ENCODE measurements around the gene PRIMA1.

Gene PRIMA1

GRCh38 chr14:93788293-93788542, at the start of gene PRIMA1:
TSS of gene PRIMA1 (minus strand) at chr14:93788485. CDS start at chr14:93787718, 767 bp downstream.
- H3K27ac ChIP-seq, result no peak within 1 kb of the TSS
- H3K9me3 ChIP-seq (ENCODE audit: low read depth, low read length), result no peaks in the 10 kb centered on the region
- peak within 1 kb of the TSS; percentile 68 for H3K9ac ChIP-seq (ENCODE audit: insufficient read length)
- DNase-seq (ENCODE audit: low read depth, low spot score), result no peak
- no peaks in the 10 kb centered on the region for H3K36me3 ChIP-seq (ENCODE audit: insufficient read depth, low read length)
- TF ChIP-seq EZH2 (IDR thresholded peaks at IDR 0.05) (no peak), FOXP2 (optimal IDR thresholded peaks at IDR 0.05; ENCODE audit: control extremely low read depth, extremely low read length, insufficient read depth) (no peak), POLR2AphosphoS5 (IDR thresholded peaks at IDR 0.05; ENCODE audit: borderline replicate concordance, low read depth, low read length) (no peak)
- peak within 1 kb of the TSS; percentile 79 for H3K4me3 ChIP-seq

- Histone ChIP-seq H3K9me3 (ENCODE audit: low read depth, low read length) (no peaks in the 10 kb centered on the region), H3K4me3 (no peak overlapping the region), H3K9ac (ENCODE audit: insufficient read length) (no peak overlapping the region), H3K36me3 (ENCODE audit: insufficient read depth, low read length) (no peaks in the 10 kb centered on the region), H3K27ac (no peak overlapping the region)
- no peak for DNase-seq (ENCODE audit: low read depth, low spot score)
- TF ChIP-seq POLR2AphosphoS5 (IDR thresholded peaks at IDR 0.05; ENCODE audit: borderline replicate concordance, low read depth, low read length) (no peak), FOXP2 (optimal IDR thresholded peaks at IDR 0.05; ENCODE audit: control extremely low read depth, extremely low read length, insufficient read depth) (no peak), EZH2 (IDR thresholded peaks at IDR 0.05) (no peak)
Measured at GRCh38 chr14:93834699-93835371, 46.5 kb upstream of the PRIMA1 start.

GRCh38 chr14:93832665-93833064, 44.4 kb upstream of the PRIMA1 start:
- TF ChIP-seq EZH2 (IDR thresholded peaks at IDR 0.05) (no peak), FOXP2 (optimal IDR thresholded peaks at IDR 0.05; ENCODE audit: control extremely low read depth, extremely low read length, insufficient read depth) (no peak), POLR2AphosphoS5 (IDR thresholded peaks at IDR 0.05; ENCODE audit: borderline replicate concordance, low read depth, low read length) (no peak)
- no peak for DNase-seq (ENCODE audit: low read depth, low spot score)
- Histone ChIP-seq H3K9me3 (ENCODE audit: low read depth, low read length) (no peaks in the 10 kb centered on the region), H3K27ac (no peak overlapping the region), H3K36me3 (ENCODE audit: insufficient read depth, low read length) (no peaks in the 10 kb centered on the region), H3K9ac (ENCODE audit: insufficient read length) (no peak overlapping the region), H3K4me3 (no peak overlapping the region)

- Histone ChIP-seq H3K9ac (ENCODE audit: insufficient read length) (no peak overlapping the region), H3K4me3 (no peak overlapping the region), H3K27ac (no peak overlapping the region), H3K9me3 (ENCODE audit: low read depth, low read length) (no peaks in the 10 kb centered on the region), H3K36me3 (ENCODE audit: insufficient read depth, low read length) (no peaks in the 10 kb centered on the region)
- no peak for DNase-seq (ENCODE audit: low read depth, low spot score)
- no peak for TF ChIP-seq FOXP2 (optimal IDR thresholded peaks at IDR 0.05; ENCODE audit: control extremely low read depth, extremely low read length, insufficient read depth)
- no peak for TF ChIP-seq EZH2 (IDR thresholded peaks at IDR 0.05)
- no peak for TF ChIP-seq POLR2AphosphoS5 (IDR thresholded peaks at IDR 0.05; ENCODE audit: borderline replicate concordance, low read depth, low read length)
Measured at GRCh38 chr14:93832081-93832480, 43.8 kb upstream of the PRIMA1 start.

GRCh38 chr14:93830753-93831461, 42.6 kb upstream of the PRIMA1 start:
- Histone ChIP-seq H3K27ac (no peak overlapping the region), H3K4me3 (no peak overlapping the region), H3K36me3 (ENCODE audit: insufficient read depth, low read length) (no peaks in the 10 kb centered on the region), H3K9me3 (ENCODE audit: low read depth, low read length) (no peaks in the 10 kb centered on the region), H3K9ac (ENCODE audit: insufficient read length) (no peak overlapping the region)
- DNase-seq (ENCODE audit: low read depth, low spot score), result no peak
- TF ChIP-seq POLR2AphosphoS5 (IDR thresholded peaks at IDR 0.05; ENCODE audit: borderline replicate concordance, low read depth, low read length), result no peak
- TF ChIP-seq EZH2 (IDR thresholded peaks at IDR 0.05), result no peak
- no peak for TF ChIP-seq FOXP2 (optimal IDR thresholded peaks at IDR 0.05; ENCODE audit: control extremely low read depth, extremely low read length, insufficient read depth)

- Histone ChIP-seq H3K36me3 (ENCODE audit: insufficient read depth, low read length) (no peaks in the 10 kb centered on the region), H3K9ac (ENCODE audit: insufficient read length) (no peak overlapping the region), H3K27ac (no peak overlapping the region), H3K9me3 (ENCODE audit: low read depth, low read length) (no peaks in the 10 kb centered on the region), H3K4me3 (no peak overlapping the region)
- DNase-seq (ENCODE audit: low read depth, low spot score), result no peak
- TF ChIP-seq POLR2AphosphoS5 (IDR thresholded peaks at IDR 0.05; ENCODE audit: borderline replicate concordance, low read depth, low read length) (no peak), FOXP2 (optimal IDR thresholded peaks at IDR 0.05; ENCODE audit: control extremely low read depth, extremely low read length, insufficient read depth) (no peak), EZH2 (IDR thresholded peaks at IDR 0.05) (no peak)
Measured at GRCh38 chr14:93829839-93830481, 41.7 kb upstream of the PRIMA1 start.

- H3K27ac ChIP-seq, result no peak overlapping the region
- H3K9me3 ChIP-seq (ENCODE audit: low read depth, low read length), result no peaks in the 10 kb centered on the region
- H3K36me3 ChIP-seq (ENCODE audit: insufficient read depth, low read length), result no peaks in the 10 kb centered on the region
- no peak overlapping the region; the same call in 1 of the 2 replicates for H3K4me3 ChIP-seq
- TF ChIP-seq EZH2 (IDR thresholded peaks at IDR 0.05) (no peak), POLR2AphosphoS5 (IDR thresholded peaks at IDR 0.05; ENCODE audit: borderline replicate concordance, low read depth, low read length) (no peak), FOXP2 (optimal IDR thresholded peaks at IDR 0.05; ENCODE audit: control extremely low read depth, extremely low read length, insufficient read depth) (no peak)
- DNase-seq (ENCODE audit: low read depth, low spot score), result no peak
- no peak overlapping the region for H3K9ac ChIP-seq (ENCODE audit: insufficient read length)
Measured at GRCh38 chr14:93825235-93825553, 36.9 kb upstream of the PRIMA1 start.

- Histone ChIP-seq H3K27ac (no peak overlapping the region), H3K36me3 (ENCODE audit: insufficient read depth, low read length) (no peaks in the 10 kb centered on the region), H3K4me3 (no peak overlapping the region; the same call in 1 of the 2 replicates), H3K9ac (ENCODE audit: insufficient read length) (no peak overlapping the region), H3K9me3 (ENCODE audit: low read depth, low read length) (no peaks in the 10 kb centered on the region)
- DNase-seq (ENCODE audit: low read depth, low spot score), result no peak
- no peak for TF ChIP-seq EZH2 (IDR thresholded peaks at IDR 0.05)
- no peak for TF ChIP-seq FOXP2 (optimal IDR thresholded peaks at IDR 0.05; ENCODE audit: control extremely low read depth, extremely low read length, insufficient read depth)
- no peak for TF ChIP-seq POLR2AphosphoS5 (IDR thresholded peaks at IDR 0.05; ENCODE audit: borderline replicate concordance, low read depth, low read length)
Measured at GRCh38 chr14:93824518-93825234, 36.4 kb upstream of the PRIMA1 start.
